ENCODE measurements around the gene LYZL6.

DNA sequence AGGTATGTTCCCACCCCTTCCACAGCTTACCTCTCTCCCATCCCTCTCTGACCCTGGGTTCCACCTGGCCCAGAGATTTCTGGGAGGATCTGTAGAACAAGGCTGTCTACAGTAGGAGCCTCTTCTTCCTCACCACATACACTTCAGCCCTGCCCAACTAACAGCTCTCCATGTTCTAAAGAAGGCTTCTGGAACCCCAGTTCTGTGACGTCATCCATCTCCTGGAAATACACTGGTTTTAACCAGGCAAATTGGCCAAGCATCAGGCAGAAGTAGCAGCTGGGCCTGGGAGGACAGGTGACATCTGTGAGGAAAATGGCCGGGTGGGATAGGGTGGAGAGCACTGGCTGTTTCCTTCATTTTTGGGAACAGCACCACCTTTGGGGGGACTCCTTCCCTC is at the start of gene LYZL6:
- TF ChIP-seq, protein P1, sequence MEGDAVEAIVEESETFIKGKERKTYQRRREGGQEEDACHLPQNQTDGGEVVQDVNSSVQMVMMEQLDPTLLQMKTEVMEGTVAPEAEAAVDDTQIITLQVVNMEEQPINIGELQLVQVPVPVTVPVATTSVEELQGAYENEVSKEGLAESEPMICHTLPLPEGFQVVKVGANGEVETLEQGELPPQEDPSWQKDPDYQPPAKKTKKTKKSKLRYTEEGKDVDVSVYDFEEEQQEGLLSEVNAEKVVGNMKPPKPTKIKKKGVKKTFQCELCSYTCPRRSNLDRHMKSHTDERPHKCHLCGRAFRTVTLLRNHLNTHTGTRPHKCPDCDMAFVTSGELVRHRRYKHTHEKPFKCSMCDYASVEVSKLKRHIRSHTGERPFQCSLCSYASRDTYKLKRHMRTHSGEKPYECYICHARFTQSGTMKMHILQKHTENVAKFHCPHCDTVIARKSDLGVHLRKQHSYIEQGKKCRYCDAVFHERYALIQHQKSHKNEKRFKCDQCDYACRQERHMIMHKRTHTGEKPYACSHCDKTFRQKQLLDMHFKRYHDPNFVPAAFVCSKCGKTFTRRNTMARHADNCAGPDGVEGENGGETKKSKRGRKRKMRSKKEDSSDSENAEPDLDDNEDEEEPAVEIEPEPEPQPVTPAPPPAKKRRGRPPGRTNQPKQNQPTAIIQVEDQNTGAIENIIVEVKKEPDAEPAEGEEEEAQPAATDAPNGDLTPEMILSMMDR (optimal IDR thresholded peaks at IDR 0.05 in 1 of 3, IDR thresholded peaks at IDR 0.05 in 1 of 3, conservative IDR thresholded peaks at IDR 0.05 in 1 of 3; ENCODE audit: extremely low read depth in 1 of 3, insufficient read depth in 2 of 3, low read length in 3 of 3), result no peak
- no peak for TF ChIP-seq EZH2 (IDR thresholded peaks at IDR 0.05; ENCODE audit: low read length)
